HuH-7.5 (cell line): Measurements from ENCODE around the gene SLC5A2.
A peak's percentile ranks its signal among the peaks of the same experiment; 100 is the strongest.
"Not testable (repeated sequence)": the region's sequence is repeated elsewhere in the genome, so short reads cannot be mapped to it uniquely, and the experiment has no call there.

Experiments
- DNase-seq: peaks from one replicate; pipeline ENCODE4 v3.0.0; 2011; ENCODE audit warnings: low spot score

Gene SLC5A2

DNA sequence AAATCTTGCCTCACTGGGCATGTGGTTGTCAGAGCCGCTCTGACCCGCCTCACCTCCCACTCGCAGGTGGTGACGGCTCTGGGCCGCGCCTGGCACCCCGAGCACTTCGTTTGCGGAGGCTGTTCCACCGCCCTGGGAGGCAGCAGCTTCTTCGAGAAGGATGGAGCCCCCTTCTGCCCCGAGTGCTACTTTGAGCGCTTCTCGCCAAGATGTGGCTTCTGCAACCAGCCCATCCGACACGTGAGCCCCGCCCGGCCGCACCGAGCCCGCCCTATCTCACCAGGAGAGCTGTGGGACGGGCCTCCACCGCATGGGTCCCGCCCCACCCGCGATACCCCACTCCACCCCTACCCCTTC is 7.0 kb upstream of the SLC5A2 start:
- DNase-seq = no peak

DNA sequence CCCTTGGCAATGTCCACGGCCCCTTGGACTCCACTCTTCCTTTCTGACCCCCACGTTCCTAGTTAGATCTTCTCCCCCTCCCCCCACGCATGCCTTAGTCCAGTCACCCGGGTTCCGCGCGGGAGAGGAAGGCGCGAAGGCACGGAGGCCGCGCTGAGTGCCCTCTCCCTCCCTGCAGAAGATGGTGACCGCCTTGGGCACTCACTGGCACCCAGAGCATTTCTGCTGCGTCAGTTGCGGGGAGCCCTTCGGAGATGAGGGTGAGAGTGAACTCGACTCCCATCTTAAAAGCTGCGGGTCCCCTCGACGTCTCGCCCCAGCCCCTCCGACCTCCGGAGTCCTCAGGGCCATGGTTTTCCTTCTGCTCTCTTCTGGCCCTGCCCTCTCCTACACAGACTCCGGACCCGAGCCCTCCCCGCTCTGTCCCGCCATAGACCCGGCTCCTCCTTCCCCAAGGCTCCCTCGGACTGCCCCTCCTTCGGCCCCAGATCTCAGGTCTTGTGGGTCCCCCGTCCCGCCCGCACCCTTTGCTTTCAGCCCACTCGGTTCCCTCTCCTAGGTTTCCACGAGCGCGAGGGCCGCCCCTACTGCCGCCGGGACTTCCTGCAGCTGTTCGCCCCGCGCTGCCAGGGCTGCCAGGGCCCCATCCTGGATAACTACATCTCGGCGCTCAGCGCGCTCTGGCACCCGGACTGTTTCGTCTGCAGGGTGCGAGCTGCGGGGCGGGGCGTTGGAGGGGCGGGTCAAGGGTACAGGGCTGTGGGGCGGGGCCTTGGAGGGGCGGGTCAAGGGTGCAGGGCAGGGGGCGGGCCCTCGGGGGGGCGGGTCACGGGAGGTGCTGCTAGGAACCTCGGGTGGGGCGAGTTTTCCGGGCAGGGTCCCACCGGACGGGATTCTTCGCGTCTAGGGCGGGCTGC is 6.4 kb upstream of the SLC5A2 start:
- peak; percentile 86 for DNase-seq

DNA sequence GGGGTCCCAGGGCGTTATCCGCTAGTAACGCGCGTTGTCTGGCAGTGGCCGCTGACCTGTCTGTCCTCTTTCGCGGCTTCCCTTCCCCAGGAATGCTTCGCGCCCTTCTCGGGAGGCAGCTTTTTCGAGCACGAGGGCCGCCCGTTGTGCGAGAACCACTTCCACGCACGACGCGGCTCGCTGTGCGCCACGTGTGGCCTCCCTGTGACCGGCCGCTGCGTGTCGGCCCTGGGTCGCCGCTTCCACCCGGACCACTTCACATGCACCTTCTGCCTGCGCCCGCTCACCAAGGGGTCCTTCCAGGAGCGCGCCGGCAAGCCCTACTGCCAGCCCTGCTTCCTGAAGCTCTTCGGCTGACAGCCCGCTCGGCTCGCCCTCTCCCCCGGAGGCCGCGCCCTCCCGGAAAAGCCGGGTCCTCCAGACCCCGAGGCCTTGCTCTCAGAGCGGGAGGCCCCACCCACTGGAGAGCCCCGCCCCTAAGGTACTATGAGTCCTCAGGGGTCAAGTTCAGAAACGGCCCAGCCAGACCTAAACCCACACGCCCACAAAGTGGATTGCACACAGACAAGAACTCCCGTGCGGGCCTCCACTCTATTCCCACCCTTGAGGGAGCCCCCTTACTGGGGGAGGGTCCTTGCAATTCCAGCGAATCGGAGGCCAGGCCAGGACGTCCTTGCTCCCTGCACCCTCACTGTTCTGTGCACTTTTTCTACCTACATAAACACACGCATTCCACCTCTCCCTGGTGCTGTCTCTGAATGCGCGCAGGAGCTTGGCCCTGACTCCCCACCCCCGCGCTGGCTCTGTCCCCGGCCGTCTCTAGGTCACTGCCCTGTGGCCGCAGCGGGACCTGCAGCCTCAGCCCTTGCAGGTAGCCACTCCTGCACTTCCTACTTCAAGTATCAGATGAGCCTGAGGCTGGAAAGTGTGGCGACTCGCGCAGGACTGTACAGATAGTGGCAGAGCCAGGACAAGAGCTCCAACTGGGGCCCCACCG is 5.4 kb upstream of the SLC5A2 start:
- DNase-seq = peak; percentile 95

- DNase-seq = no peak
These were observed 4.0 kb upstream of the SLC5A2 start for GRCh38 chr16:31478956-31479355.

DNA sequence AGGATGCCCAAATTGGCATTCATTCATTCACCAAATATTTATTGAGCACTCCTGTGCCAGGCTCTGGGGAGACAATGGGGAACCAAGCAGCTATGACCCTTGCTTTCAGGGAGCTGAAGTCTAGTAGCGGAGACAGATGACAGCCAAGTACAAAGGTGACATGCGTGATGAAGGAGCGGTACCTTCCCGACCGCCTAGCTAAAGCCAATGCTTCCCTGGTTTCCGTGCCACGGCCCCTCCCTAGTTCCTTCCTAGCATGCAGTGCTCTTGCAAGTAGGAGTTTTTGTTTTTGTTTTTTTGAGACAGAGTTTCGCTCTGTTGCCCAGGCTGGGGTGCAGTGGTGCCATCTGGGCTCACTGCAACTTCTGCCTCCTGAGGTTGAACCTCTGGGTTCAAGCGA is 3.2 kb upstream of the SLC5A2 start:
- DNase-seq = no peak

DNA sequence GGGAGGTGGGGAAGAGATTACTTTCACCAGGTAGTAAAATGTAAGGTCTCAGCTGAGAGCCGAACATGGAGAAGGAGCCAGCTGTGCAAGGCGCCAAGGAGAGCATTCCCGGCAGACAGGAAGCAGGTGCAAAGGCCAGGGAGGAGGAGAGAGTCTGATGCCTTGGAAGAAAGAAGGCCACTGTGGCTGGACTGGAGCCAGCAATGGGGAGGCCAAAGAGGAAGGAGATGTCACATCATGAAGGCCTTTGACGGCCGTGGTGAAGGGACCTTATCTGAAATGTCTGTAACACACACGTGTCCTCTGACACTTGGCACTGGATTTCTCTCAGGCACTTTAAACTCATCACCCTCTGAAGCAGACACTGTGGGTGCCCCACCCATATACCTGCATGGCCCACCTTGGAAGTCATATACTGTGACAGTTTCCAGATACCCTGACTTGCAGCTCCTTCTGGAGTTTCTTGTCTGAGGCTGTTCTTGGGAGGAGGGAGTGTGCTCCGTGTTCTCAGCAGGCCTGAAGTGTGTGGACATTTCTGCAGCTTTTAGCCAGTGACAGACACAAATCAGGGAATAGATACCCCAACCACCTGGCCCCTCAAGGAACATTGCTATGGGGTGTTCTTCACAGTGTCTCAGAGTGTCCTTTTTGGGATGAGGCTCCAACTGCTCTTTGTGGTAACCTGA is 1.9 kb upstream of the SLC5A2 start:
- no peak for DNase-seq

GRCh38 chr16:31484048-31484447 is 1.1 kb downstream of the SLC5A2 start:
- not testable (repeated sequence) for DNase-seq

- no peak for DNase-seq
These were observed 1.7 kb downstream of the SLC5A2 start for GRCh38 chr16:31484491-31485171.

DNA sequence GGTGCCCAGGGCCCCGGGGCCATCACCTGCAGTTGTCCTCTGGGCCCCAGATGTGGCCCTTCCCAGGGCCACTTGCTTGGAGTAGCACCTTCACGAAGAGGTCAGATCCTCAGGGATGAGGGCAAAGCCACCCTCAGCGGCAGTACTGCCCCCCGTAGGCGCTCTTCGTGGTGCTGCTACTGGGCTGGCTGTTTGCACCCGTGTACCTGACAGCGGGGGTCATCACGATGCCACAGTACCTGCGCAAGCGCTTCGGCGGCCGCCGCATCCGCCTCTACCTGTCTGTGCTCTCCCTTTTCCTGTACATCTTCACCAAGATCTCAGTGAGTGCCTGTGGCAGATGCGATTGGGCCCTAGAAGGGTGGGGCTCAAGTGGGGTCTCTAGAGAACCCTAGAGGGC is 2.6 kb downstream of the SLC5A2 start:
- DNase-seq = no peak

DNA sequence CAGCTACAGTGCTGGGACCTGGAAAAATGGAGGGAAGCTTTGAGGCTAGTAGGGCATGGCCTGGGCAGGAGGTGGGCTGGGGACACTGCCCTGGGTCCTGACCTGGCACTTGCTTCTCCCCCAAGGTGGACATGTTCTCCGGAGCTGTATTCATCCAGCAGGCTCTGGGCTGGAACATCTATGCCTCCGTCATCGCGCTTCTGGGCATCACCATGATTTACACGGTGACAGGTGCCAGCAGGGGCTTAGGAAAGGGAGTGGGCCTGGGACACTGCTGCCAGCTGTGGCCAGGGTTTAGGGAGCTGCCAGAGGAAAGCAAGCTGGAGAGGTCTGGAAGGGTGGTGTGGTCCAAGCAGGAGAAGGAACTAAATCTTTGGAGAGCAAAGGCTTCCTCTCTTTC is 3.1 kb downstream of the SLC5A2 start:
- DNase-seq = no peak

DNA sequence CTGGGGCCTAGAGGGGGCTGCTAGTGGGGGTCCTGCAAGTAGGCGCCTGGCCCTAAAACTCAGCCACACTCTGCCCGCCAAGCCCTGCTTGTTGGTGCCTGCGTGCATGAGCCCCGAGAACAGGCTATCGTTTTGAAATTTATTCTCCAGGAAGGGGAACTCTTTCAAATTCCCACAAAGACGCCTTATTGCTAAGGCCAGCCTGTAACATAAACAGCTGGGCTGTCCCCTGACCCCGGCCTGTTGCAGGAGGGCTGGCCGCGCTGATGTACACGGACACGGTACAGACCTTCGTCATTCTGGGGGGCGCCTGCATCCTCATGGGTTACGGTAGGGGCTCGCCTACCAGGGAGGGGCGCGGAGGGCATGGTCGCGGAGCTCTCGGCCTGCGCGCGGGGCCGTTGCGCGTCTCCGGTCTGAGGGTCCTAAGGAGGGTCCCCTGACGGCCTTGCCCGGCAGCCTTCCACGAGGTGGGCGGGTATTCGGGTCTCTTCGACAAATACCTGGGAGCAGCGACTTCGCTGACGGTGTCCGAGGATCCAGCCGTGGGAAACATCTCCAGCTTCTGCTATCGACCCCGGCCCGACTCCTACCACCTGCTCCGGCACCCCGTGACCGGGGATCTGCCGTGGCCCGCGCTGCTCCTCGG is 4.3 kb downstream of the SLC5A2 start:
- DNase-seq = no peak

DNA sequence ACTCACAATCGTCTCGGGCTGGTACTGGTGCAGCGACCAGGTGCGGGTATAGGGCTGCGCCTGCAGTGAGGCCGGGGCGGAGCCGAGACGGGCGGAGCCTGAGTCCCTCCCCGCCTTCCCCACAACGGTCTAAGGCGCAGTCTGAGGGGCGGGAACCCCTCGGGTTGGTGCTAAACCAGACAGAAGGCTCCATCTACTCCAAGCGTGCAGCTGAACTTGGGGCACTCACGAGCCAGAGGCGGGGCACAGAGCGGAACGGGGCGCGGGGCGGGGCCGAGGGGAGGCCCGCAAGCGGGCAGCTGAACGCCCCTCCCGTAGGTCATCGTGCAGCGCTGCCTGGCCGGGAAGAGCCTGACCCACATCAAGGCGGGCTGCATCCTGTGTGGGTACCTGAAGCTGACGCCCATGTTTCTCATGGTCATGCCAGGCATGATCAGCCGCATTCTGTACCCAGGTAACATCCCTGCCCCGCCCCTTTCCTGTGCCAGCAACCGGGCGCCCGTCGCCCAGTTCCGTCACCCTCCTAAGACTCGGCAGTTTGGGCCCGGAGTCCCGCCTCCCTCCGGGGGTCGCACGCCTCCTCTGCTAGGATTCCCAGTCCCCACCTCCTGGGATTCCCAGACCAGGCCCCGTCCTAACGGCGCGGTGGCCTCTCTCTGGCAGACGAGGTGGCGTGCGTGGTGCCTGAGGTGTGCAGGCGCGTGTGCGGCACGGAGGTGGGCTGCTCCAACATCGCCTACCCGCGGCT is 5.0 kb downstream of the SLC5A2 start:
- peak; percentile 83 for DNase-seq

DNA sequence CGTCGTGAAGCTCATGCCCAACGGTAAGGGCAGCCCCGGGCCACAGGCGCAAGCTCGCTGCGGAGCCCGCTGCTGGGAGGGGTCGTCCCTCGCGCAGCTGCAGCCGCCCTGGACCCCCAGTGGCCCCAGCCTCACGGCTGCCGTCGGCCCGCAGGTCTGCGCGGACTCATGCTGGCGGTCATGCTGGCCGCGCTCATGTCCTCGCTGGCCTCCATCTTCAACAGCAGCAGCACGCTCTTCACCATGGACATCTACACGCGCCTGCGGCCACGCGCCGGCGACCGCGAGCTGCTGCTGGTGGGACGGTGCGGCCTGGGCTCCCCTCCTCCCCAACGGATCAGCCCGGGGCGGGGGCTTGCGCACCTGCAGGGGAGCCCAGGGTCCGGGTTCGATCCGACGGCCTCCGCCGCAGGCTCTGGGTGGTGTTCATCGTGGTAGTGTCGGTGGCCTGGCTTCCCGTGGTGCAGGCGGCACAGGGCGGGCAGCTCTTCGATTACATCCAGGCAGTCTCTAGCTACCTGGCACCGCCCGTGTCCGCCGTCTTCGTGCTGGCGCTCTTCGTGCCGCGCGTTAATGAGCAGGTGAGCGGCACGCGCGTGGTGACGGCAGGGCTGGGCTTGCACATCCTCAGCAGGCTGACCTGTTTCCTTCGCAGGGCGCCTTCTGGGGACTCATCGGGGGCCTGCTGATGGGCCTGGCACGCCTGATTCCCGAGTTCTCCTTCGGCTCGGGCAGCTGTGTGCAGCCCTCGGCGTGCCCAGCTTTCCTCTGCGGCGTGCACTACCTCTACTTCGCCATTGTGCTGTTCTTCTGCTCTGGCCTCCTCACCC is 5.8 kb downstream of the SLC5A2 start:
- DNase-seq = no peak

- DNase-seq = no peak
These were observed 6.3 kb downstream of the SLC5A2 start for GRCh38 chr16:31489298-31489564.

DNA sequence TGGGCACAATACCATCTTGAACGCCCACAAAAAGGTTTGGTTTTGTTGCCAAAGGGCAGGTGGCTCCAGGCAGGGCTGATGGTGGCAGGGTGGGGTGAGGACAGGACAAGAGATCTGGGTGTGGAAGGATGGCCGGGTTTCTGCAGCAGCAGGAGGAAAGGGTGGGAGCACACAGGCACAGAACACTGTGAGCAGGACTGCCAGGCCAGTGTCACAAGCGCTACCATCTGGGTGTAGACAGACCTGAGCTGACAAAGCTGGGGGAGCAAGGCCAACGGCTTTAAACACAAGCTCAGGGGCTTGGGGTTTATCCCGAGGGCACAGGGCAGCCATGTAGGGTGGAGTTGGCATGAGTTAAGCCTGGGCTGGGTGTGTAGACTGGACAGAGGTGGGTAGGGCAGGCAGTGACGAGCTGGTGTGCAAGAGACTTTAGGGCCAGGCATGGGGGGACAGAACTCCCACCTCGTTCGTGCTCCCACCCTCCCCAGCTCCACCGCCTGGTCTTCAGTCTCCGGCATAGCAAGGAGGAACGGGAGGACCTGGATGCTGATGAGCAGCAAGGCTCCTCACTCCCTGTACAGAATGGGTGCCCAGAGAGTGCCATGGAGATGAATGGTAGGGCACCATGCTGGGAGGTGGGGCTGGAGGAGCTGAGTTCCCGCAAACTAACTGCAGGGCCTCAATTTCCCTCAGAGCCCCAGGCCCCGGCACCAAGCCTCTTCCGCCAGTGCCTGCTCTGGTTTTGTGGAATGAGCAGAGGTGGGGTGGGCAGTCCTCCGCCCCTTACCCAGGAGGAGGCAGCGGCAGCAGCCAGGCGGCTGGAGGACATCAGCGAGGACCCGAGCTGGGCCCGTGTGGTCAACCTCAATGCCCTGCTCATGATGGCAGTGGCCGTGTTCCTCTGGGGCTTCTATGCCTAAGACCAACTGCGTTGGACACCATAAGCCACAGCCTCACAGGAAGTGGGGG is 7.0 kb downstream of the SLC5A2 start:
- DNase-seq = no peak

- no peak for DNase-seq
These were observed 9.0 kb downstream of the SLC5A2 start for GRCh38 chr16:31491778-31492418.

DNA sequence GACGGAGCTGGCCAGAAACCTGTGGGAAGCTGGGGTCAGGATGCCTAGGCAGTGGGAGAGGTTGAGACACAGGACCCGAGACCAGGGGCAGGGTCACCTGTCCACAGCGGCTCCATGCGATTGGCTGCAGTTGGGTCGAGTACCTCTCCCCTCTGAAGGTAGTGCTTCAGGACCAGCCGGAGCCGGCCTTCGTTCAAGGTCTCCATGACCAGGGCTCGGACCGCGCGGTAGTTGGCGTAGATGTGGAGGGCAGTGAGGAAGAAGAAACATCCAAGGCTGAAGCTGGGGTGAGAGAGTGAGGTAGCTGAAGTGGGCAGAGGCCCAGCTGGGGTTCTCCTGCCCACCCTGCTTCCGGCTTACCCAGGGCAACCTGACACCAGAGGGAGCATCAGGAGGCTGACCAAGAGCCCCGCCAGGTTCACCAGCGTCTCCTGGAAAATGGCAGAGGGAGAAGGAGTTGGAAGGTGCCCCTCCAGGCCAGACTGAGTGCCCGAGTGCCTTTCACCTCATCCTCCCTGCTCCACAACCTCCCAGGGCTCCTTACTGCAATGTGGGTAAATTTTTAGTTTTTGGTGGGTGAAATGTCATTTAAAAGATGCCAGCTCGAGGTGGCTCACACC is 10.7 kb downstream of the SLC5A2 start:
- DNase-seq = no peak

- no peak for DNase-seq
These were observed 13.7 kb downstream of the SLC5A2 start for GRCh38 chr16:31496670-31497069.
